AG09319 (cell line): Measurements from ENCODE around the gene SLX9.
"Not testable (repeated sequence)": the region's sequence is repeated elsewhere in the genome, so short reads cannot be mapped to it uniquely, and the experiment has no call there.

Experiments
- DNase-seq: peaks from one replicate; pipeline ENCODE4 v3.0.0-alpha.2; 2010; ENCODE audit warnings: low read depth; ENCODE audit errors: extremely low read depth
- CTCF ChIP-seq: IDR thresholded peaks from 2 replicates; pipeline ENCODE4 v1.5.1; 2011; ENCODE audit warnings: low read depth, mild to moderate bottlenecking, inconsistent platforms, low read length, moderate library complexity

SLX9 gene

DNA sequence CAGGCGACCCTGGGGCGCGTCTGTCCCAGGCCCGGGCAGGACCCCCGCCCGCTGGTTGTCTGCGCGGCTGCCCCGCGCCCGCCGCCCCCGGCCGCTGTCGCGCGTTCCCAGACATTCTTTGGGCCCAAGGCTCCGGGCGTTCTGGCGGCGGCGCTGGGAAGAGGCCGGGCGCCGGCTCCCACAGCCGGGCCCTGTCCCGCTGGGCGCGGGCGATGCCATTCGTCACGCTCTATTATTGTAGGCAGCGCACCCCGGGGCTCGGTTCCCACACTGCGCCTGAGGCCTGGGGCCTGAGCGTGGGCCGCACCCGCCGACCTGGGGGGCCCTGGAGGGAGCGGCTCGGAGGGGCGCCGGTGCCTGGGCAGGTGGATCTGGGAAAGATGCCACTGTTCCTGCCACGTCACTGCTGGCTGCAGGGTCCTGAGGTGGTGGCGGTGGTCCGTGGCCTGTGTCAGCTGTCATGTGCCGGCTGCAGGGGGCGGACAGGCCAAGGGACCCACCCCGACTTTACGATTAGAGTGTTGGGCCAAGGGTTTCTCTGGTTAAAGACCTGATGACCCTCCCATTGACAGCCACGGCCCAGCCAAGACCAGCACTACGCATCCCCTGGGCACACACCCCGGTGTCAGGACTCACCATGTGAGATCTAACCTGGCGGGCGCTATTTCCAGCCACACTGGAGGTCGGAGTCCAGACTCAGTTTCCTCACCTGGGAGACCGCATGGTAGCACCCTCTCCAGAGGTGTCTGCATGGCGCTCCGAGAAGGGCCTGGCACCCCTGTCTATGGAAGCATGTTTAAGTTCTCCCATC, 79.5 kb downstream of the SLX9 start:
- TF ChIP-seq CTCF: no peak
- DNase-seq: no peak

GRCh38 chr21:45019887-45020537, 80.2 kb downstream of the SLX9 start:
- DNase-seq: no peak
- no peak for TF ChIP-seq CTCF

- DNase-seq: no peak
- TF ChIP-seq CTCF: no peak
Measured at GRCh38 chr21:45020629-45021427, 81.0 kb downstream of the SLX9 start.

GRCh38 chr21:45021428-45022347, 81.9 kb downstream of the SLX9 start:
- TF ChIP-seq CTCF: no peak
- DNase-seq: no peak

GRCh38 chr21:45022348-45022675, 82.5 kb downstream of the SLX9 start:
- no peak for TF ChIP-seq CTCF
- no peak for DNase-seq

- TF ChIP-seq CTCF: no peak
- DNase-seq: no peak
Measured at GRCh38 chr21:45022736-45023135, 82.9 kb downstream of the SLX9 start.

GRCh38 chr21:45024516-45024915, 84.7 kb downstream of the SLX9 start:
- DNase-seq: not testable (repeated sequence)
